HG02943 (cell line): ENCODE data around the gene SORBS1.

Experiments used
- ATAC-seq: cut with Tn5 transposase; IDR thresholded peaks from one replicate; pipeline ENCODE4 v1.9.1; 2021; ENCODE audit warnings: mild to moderate bottlenecking, low read depth, moderate library complexity; ENCODE audit not compliant: unreplicated experiment

Gene SORBS1

DNA sequence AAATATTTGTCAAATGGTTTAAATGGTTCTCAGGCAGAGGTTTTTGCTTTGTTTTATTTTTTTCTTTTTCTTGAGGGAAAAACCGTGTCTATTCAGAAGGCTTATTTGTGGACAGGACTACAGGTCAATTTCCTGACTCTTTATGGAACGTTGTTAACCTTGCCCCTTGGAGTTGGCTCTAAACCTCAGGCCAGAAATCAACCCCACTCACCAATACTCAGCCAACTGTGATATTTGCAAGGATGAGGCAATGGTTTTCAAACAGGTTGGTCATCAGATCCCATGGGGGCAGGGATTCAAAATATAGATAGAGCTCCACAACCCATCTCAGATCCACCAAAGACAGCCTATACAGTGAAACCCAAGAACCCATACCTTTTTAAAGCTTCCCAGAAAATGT lies 280.5 kb downstream of the SORBS1 start:
- no peak for ATAC-seq

DNA sequence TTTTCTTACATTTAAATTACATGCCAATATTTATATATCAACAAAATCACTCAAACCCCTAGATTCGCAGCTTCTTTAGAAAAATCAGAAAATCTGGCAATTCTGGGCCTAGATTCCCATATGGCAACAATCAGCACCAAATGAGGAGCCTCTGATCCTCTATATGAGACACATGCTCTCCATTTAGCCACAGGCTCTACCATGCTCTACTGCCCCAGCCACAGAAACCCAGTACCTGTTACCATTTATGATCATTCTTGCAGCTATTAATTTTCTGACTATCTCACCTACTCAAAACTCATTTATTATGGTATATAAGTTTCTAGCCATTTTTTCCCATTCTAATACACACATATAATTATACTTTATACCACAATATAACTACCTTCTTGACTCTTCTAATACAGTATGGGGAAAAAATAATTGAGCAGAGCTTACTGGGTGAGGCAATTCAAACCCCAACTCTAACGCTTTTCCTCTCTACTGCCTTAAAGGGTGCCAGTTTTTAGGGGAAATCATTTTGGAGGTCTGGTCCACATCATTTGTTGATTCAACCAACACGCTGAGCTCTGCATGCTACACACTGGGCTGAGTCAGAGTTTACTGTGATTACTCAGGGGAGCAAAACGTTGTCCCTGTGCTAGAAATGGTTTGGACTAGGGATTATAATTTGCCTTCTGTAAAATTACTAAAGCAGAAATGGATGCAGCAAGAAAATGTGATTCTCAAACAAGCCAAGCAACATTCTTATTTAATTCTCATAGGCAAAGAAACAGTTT lies 281.9 kb downstream of the SORBS1 start:
- ATAC-seq, result no peak

- ATAC-seq, result no peak
These were observed 282.8 kb downstream of the SORBS1 start for GRCh38 chr10:95278061-95278988.

DNA sequence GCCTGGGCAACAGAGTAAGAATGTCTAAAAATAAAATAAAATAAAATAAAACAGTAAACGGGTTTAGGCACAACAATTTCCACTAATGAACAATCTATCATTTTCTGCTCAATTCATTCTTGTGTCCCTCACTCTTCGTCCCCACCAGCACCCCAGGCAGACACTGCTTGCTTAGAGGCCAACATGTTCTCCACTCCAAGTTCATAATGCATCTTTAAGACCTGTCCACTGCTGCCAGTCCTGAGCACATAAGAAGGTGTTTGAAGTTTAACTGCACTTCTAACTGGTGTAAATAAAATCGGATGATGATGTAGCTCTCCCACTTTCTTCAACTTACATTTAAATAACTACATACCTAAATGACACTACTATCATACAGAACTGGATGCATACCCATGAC lies 283.6 kb downstream of the SORBS1 start:
- no peak for ATAC-seq

- no peak for ATAC-seq
These were observed 284.0 kb downstream of the SORBS1 start for GRCh38 chr10:95277201-95277570.

GRCh38 chr10:95276367-95277200 lies 284.6 kb downstream of the SORBS1 start:
- no peak for ATAC-seq

DNA sequence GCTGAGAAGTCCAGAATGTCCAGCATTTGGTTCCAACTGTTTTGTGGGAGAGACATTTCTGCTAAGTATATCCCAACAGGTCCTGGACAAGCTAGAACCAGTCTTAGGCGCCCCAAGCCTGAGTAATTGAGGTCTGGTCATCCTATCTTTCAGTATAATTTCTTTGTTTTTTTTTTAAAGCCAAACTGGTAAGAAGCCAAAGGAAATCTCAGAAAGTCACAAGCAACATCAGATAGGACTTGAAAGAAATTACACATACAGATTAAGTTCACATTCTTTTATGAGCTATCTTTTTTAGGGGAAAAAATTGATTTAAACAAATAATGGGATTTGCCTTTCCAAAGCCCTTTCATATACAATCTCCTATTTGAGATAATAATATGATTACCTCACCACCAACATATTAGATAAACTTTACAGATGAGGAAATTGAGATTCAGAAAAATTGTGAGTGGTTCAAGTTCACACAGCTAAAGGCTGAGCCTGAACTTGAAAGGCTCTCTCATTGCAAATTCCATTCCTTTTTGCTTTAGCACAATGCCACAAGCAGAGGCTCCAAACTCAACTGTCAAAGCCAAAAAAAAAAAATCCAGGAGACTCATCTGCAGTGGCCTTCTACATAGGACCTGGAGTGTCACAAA lies 285.3 kb downstream of the SORBS1 start:
- no peak for ATAC-seq

DNA sequence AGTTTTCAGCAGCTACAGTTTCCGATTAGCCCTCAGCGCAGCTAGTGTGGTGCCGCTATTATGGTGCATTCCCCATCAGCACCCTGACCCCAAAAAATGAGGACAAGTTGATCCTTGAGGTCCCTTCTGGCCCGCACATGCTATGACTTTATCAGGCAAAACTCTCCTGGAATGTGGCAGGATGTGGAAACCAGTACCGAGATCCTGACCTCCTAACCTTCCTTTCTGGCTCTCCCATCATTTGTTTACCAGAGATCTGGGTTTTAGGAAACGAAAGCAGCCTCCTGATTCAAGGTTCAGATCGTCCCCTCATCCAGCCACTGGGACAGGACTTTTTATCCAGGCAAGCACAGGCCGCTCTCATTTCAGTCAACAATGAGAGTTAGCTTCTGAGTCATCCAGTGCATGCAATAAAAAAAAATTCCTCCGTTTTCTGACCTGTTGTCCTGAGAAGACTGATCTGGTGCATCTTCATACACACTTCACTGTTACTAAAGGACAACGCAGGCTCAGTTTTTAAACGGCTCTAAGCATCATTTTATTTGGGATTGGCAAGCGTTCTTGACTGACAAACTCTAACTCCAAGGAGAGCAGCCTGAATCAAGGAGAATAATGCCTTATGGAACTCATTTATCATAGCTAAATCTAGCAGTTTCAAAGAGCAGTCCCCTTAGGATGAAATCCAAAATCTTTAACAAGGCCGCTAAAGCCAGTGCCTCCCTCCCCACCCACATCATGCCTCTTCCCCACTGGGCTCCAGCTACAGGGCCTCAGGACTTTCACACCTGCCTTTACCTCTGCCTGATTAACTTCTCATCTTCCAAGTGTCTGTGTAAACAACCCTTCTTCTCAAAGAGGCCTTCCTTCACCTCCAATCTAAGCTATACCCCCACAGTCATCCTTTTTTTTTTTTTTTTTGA lies 287.5 kb downstream of the SORBS1 start:
- ATAC-seq, result no peak

- ATAC-seq, result no peak
These were observed 292.7 kb downstream of the SORBS1 start for GRCh38 chr10:95268438-95268837.

GRCh38 chr10:95267251-95267650 lies 293.9 kb downstream of the SORBS1 start:
- no peak for ATAC-seq

DNA sequence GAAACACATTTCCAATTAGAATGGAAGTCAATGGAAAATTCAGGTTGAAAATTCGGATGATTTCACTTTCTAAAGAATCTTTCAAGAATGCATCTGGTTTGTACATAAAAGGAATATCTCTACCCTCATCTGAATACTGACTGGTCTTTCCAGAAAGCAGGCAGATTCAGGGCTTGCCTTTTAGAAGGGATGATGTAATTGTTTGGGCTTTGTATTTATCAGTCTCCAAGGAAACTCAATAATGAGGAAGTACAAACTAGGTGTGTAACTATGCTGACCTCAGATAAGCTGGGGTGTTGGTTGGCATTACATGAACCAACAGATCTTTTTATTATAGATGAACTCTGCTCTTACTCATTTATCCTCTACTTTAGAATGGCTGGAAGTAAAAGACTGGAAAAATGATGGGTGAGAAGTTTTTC lies 294.5 kb downstream of the SORBS1 start:
- ATAC-seq, result no peak

GRCh38 chr10:95265572-95265971 lies 295.6 kb downstream of the SORBS1 start:
- no peak for ATAC-seq

DNA sequence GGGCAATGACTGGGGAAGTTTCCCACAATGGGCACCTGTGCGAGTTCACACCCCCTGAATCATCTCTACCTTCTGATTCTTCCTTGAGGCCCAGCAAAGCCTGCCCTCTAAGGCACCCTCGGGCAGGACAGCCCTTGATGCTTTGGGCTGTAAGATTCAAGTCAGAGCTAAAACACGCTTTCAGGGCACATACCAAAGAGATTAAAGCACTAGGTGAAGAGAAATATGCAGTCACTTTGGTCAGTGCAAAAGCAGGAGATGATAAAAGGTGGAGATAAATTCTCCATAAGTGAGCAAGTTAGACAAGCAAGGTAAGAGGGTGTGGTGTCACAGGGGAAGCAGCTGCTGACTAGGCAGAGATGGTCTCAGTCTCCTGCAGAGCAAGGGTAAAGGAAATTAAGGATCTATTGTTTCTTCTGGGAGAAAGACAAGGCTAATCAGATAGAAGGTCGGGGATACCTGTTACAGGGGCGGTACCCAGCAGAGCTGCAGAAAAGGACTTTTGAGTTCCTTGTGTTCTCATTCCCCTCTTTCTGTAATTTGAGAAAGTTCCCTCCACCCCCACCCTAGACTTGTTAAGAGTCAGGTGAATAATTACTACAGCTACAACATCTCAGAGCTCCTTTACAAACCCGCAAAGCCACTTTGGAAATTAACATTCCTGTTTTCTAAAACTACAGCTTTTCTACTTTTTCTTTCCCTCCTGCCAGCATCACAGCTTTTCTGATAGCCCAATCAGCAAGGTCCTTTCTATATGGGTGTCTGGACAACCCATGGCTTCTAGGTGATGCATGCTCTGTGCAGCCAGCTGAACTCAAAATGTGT lies 296.7 kb downstream of the SORBS1 start:
- ATAC-seq, result no peak

DNA sequence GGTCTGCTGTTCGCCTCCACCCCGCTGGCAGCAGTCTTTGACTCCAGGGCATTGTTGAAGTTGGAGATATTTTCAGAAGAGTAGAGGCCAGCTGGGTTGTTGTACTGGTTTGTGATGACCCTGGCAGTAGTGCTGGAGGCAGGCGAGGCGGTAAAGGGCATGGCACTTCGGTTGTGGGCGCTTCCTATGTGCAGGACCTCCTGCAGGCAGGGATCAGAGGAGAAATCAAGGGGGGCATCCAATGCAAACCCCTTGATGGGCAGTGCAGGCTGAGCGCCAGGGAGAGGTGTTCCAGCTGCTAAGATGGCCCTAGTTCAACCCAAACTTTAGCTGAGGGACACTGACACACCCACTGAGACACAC lies 297.3 kb downstream of the SORBS1 start:
- no peak for ATAC-seq

GRCh38 chr10:95262763-95263518 lies 298.2 kb downstream of the SORBS1 start:
- no peak for ATAC-seq

- no peak for ATAC-seq
These were observed 299.2 kb downstream of the SORBS1 start for GRCh38 chr10:95261926-95262325.
